SK-N-SH (cell line): ENCODE data around the gene ZNF365. TPM values are rescaled to one million over a fixed set of nuclear protein-coding genes. Genes with fewer than 3 reads are reported as not detected.

Experiments used
- CTCF ChIA-PET: fragments of 300-600, 350-600 bp; formaldehyde crosslinking; extraction: SDS; loops from one replicate; lab custom pipeline; 2021; lab: Yijun Ruan, JAX
- POLR2A ChIA-PET: fragments of 350-600 bp; sonication (Branson Sonifier 250); formaldehyde crosslinking; extraction: SDS; loops from one replicate; lab custom pipeline; 2020; ENCODE audit warnings: antibody characterized with exemption, inconsistent platforms; lab: Yijun Ruan, JAX
- DNase-seq: peaks from one replicate; pipeline ENCODE4 v3.0.0; 2012
- H2AFZ ChIP-seq: fragments of 200-600 bp; sonication (generic); 2 replicates; pipeline ENCODE4 v1.8.1; 2016; ENCODE audit warnings: antibody characterized with exemption, mild to moderate bottlenecking, low read depth
- H3F3A ChIP-seq: fragments of 200-600 bp; sonication (generic); replicated peaks from 2 replicates; pipeline ENCODE3; 2016; ENCODE audit warnings: antibody characterized with exemption, mild to moderate bottlenecking; ENCODE audit not compliant: insufficient read depth
- H3K27ac ChIP-seq, 2 experiments: fragments of 200-500 bp in 1 of 2; fragments of 200-600 bp in 1 of 2; sonication (Bioruptor generic) in 1 of 2; sonication (generic), shearing (Covaris generic) in 1 of 2; 2 replicates each; pipeline versions ENCODE4 v1.5.1 to v1.6.1; 2014 to 2016; ENCODE audit warnings: low read depth in 2 of 2, inconsistent platforms in 1 of 2, low read length in 1 of 2, mild to moderate bottlenecking in 1 of 2, mixed read lengths in 1 of 2
- H3K27me3 ChIP-seq: fragments of 200-600 bp; sonication (generic), shearing (Covaris generic); 2 replicates; pipeline ENCODE4 v1.6.1; 2016; ENCODE audit warnings: mixed run types; ENCODE audit not compliant: insufficient read depth
- H3K36me3 ChIP-seq, 2 experiments: fragments of 200-500 bp in 1 of 2; fragments of 200-600 bp in 1 of 2; sonication (Bioruptor generic) in 1 of 2; sonication (generic) in 1 of 2; replicated peaks in 1 of 2; 2 replicates each; pipeline versions ENCODE3 to v1.5.1; 2014 to 2016; ENCODE audit warnings: low read length in 1 of 2, mild to moderate bottlenecking in 1 of 2; ENCODE audit not compliant: insufficient read depth in 2 of 2, control insufficient read depth in 1 of 2
- H3K4me1 ChIP-seq, 2 experiments: fragments of 200-500 bp in 1 of 2; fragments of 200-600 bp in 1 of 2; sonication (Bioruptor generic) in 1 of 2; sonication (generic), shearing (Covaris generic) in 1 of 2; 2 replicates each; pipeline versions ENCODE4 v1.5.1 to v1.6.1; 2014 to 2016; ENCODE audit warnings: low read depth in 1 of 2, low read length in 1 of 2, mixed run types in 1 of 2; ENCODE audit not compliant: insufficient read depth in 2 of 2, control insufficient read depth in 1 of 2
- H3K4me2 ChIP-seq: fragments of 200-600 bp; sonication (generic), shearing (Covaris generic); 2 replicates; pipeline ENCODE4 v1.6.1; 2017; ENCODE audit warnings: mixed run types
- H3K4me3 ChIP-seq, 2 experiments: fragments of 200-500 bp in 1 of 2; fragments of 200-600 bp in 1 of 2; sonication (Bioruptor generic) in 1 of 2; sonication (generic), shearing (Covaris generic) in 1 of 2; 2 replicates each; pipeline versions ENCODE4 v1.5.1 to v1.8.1; 2014 to 2016; ENCODE audit warnings: low read depth in 2 of 2, inconsistent platforms in 1 of 2, low read length in 1 of 2, mild to moderate bottlenecking in 1 of 2, mixed read lengths in 1 of 2, moderate library complexity in 1 of 2
- H3K79me2 ChIP-seq: fragments of 200-600 bp; sonication (generic); 2 replicates; pipeline ENCODE4 v1.8.1; 2017; ENCODE audit warnings: mild to moderate bottlenecking; ENCODE audit not compliant: insufficient read depth
- H3K9ac ChIP-seq: fragments of 200-600 bp; sonication (generic); 2 replicates; pipeline ENCODE4 v1.6.1; 2017; ENCODE audit warnings: mixed run types
- H3K9me2 ChIP-seq: fragments of 200-600 bp; sonication (generic); 2 replicates; pipeline ENCODE4 v1.6.1; 2017; ENCODE audit warnings: mixed run types
- H3K9me3 ChIP-seq: fragments of 200-600 bp; sonication (generic); 2 replicates; pipeline ENCODE4 v1.6.1; 2017; ENCODE audit warnings: mixed run types, mild to moderate bottlenecking, moderate library complexity
- H4K20me1 ChIP-seq: fragments of 200-600 bp; sonication (generic); 2 replicates; pipeline ENCODE4 v1.6.1; 2017; ENCODE audit warnings: mild to moderate bottlenecking, mixed run types; ENCODE audit not compliant: insufficient read depth
- CHD2 ChIP-seq: fragments of 150-350 bp; IDR thresholded peaks from 2 replicates; pipeline ENCODE4 v1.6.1; 2018; ENCODE audit warnings: low read length; ENCODE audit not compliant: partially characterized antibody
- CTCF ChIP-seq: fragments of 200-600 bp; sonication (generic); IDR thresholded peaks from 2 replicates; pipeline ENCODE4 v1.6.1; 2017; ENCODE audit warnings: antibody characterized with exemption, mild to moderate bottlenecking, moderate library complexity
- EP300 ChIP-seq, 2 experiments: IDR thresholded peaks; 2 replicates each; pipeline versions ENCODE4 v1.4.0 to v1.6.1; 2012; ENCODE audit warnings: borderline replicate concordance in 1 of 2, low read depth in 1 of 2, low read length in 1 of 2
- EZH2phosphoT487 ChIP-seq: fragments of 200-600 bp; sonication (generic); IDR thresholded peaks from 2 replicates; pipeline ENCODE4 v1.6.1; 2017; ENCODE audit warnings: low read depth, mixed run types, mild to moderate bottlenecking, antibody characterized with exemption, moderate library complexity, borderline replicate concordance
- FOXJ3 ChIP-seq: sonication (generic); formaldehyde crosslinking; IDR thresholded peaks from 2 replicates; pipeline ENCODE4 v1.5.1; 2020; ENCODE audit warnings: mild to moderate bottlenecking, missing genetic modification reagents
- FOXM1 ChIP-seq: IDR thresholded peaks from 2 replicates; pipeline ENCODE4 v1.4.0; 2012; ENCODE audit warnings: low read depth, mild to moderate bottlenecking
- GABPA ChIP-seq: IDR thresholded peaks from 2 replicates; pipeline ENCODE4 v1.4.0; 2012; ENCODE audit warnings: low read depth, mild to moderate bottlenecking
- GATA2 ChIP-seq: sonication (generic); formaldehyde crosslinking; IDR thresholded peaks from 2 replicates; pipeline ENCODE4 v1.5.0; 2020; ENCODE audit warnings: mild to moderate bottlenecking, missing genetic modification reagents
- JUND ChIP-seq: IDR thresholded peaks from 2 replicates; pipeline ENCODE4 v1.4.0; 2012
- MAX ChIP-seq: IDR thresholded peaks from 2 replicates; pipeline ENCODE4 v1.4.0; 2012; ENCODE audit warnings: low read depth
- MEF2A ChIP-seq: IDR thresholded peaks from 2 replicates; pipeline ENCODE4 v1.4.0; 2012; ENCODE audit warnings: low read depth, borderline replicate concordance
- MXI1 ChIP-seq: IDR thresholded peaks from 2 replicates; pipeline ENCODE4 v1.6.1; 2012; ENCODE audit warnings: mild to moderate bottlenecking, low read depth, low read length, improper control_type of control experiment
- NFIC ChIP-seq: IDR thresholded peaks from 2 replicates; pipeline ENCODE4 v1.4.0; 2012; ENCODE audit warnings: borderline replicate concordance
- NRF1 ChIP-seq: IDR thresholded peaks from 2 replicates; pipeline ENCODE4 v1.6.1; 2012; ENCODE audit warnings: low read depth, mild to moderate bottlenecking, low read length
- RCOR1 ChIP-seq: fragments of 150-350 bp; IDR thresholded peaks from 2 replicates; pipeline ENCODE4 v1.6.1; 2017; ENCODE audit warnings: antibody characterized with exemption, low read length
- REST ChIP-seq: IDR thresholded peaks from 2 replicates; pipeline ENCODE4 v1.6.1; 2012; ENCODE audit warnings: mild to moderate bottlenecking, low read depth, low read length, moderate library complexity
- SIN3A ChIP-seq: IDR thresholded peaks from 2 replicates; pipeline ENCODE4 v1.6.1; 2012; ENCODE audit warnings: low read depth, mild to moderate bottlenecking, low read length, moderate library complexity, borderline replicate concordance
- USF2 ChIP-seq: fragments of 150-350 bp; IDR thresholded peaks from 2 replicates; pipeline ENCODE4 v1.6.1; 2017; ENCODE audit warnings: antibody characterized with exemption, low read length, low read depth, borderline replicate concordance
- YY1 ChIP-seq: IDR thresholded peaks from 2 replicates; pipeline ENCODE4 v1.4.0; 2012; ENCODE audit warnings: low read depth, mild to moderate bottlenecking
- WGBS: methylation state at CpG from one replicate; pipeline ENCODE4 v1.1.6; 2017; ENCODE audit warnings: low lambda C conversion rate; 5-methylcytosine and 5-hydroxymethylcytosine counted together
- polyA plus RNA-seq, 3 experiments: library from polyadenylated mRNA; depleted of rRNA; stranded (reverse); fragments of >200 nt; gene quantifications; 2 replicates each; pipeline ENCODE4 v1.2.3, GENCODE V29; 2012
- TF ChIP-seq, protein P1 (sequence below): fragments of 150-350 bp; IDR thresholded peaks from 2 replicates; pipeline ENCODE4 v1.6.1; 2016; ENCODE audit warnings: mild to moderate bottlenecking, low read depth, low read length

The ZNF365 gene
- polyA plus RNA-seq, 1 of the 3 experiments (the other 2 are of a cell fraction), result 4.5 TPM

DNA sequence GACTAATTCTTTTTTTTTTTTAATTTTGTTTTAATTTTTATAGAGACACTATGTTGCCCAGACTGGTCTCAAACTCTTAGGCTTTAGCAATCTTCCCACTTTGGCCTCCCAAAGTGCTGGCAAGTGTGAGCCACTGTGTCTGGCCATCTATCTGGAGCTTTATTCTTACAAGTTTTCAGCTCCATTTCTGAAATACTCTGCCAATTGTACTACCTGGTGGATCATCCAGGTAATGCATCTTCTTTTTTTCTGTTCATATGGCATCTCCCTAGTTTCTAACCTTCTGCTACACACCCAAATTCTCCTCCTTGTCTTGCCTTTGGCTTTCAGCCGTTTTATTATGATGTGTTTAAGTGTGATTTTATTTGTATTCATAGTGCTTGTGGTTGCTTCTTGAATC is 40.2 kb downstream of the ZNF365 start:
- no peak overlapping the region for H3K27ac ChIP-seq
- no peak for DNase-seq
- H3K79me2 ChIP-seq, result no peaks in the 10 kb centered on the region
- no peak overlapping the region for H3K4me2 ChIP-seq
- CTCF ChIA-PET, result interaction anchor here (0.7 kb wide), 1 partner anchor 50 kb away, joined by 3 read pairs; no protein-coding TSS in a partner anchor
- TF ChIP-seq JUND (no peak), CTCF (peak; percentile 28), GABPA (no peak)
- TF ChIP-seq, all 33 proteins: peak for 1
- no peaks in the 10 kb centered on the region for H4K20me1 ChIP-seq
- no peaks in the 10 kb centered on the region for H3K27me3 ChIP-seq
- no peaks in the 10 kb centered on the region for H3K9me2 ChIP-seq
- no peak overlapping the region for H3K9ac ChIP-seq
- WGBS, result 25% methylated on average over 1 of the region's 1 CpG
- no peaks in the 10 kb centered on the region for H3F3A ChIP-seq
- H3K9me3 ChIP-seq, result no peaks in the 10 kb centered on the region; the same call in 1 of the 2 replicates
- no peak overlapping the region for H2AFZ ChIP-seq
- no peaks in the 10 kb centered on the region for H3K4me1 ChIP-seq
- no peak overlapping the region for H3K4me3 ChIP-seq
- POLR2A ChIA-PET, result no interaction called here
- H3K36me3 ChIP-seq, result peaks cover 0 to 4% of the 10 kb centered on the region in 2 experiments

DNA sequence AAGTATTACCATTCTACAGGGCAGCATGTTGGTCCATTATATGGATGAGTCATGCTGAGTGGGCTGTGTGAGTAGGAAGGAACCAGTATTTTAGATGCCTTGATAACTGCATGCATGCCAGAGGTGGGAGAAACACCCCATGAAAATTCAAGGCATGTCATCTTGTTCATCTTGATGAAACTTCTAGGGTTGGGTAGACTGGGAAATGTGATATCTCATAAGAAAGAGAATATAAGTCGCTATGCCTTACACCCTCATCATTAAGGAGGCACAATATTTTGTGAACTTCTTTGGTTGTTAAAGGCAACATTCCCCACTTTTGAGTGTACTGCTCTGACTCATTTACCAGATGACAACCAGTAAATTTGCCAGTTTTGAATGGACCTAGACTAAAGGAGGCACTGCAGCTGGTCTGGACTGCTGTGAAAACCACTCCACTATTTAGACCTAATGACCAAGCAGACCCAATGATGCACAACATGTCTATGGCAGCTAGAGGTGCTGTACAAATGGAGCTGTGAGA is 48.0 kb downstream of the ZNF365 start:
- Histone ChIP-seq H3K9me2 (no peaks in the 10 kb centered on the region), H3K36me3 (no peaks in the 10 kb centered on the region), H3K27ac (peak overlapping the region in 1 of 2 experiments; percentile 78; a peak in 3 of 4 replicates), H3K4me3 (no peak overlapping the region), H3K4me2 (peak overlapping the region; percentile 16; the same call in 1 of the 2 replicates), H3K9ac (no peak overlapping the region), H3K4me1 (peaks cover 0 to 18% of the 10 kb centered on the region in 2 experiments; a peak in 1 of 4 replicates), H3F3A (peaks cover 23% of the 10 kb centered on the region), H3K9me3 (no peaks in the 10 kb centered on the region), H3K79me2 (no peaks in the 10 kb centered on the region), H4K20me1 (no peaks in the 10 kb centered on the region), H2AFZ (no peak overlapping the region), H3K27me3 (no peaks in the 10 kb centered on the region)
- POLR2A ChIA-PET, result no interaction called here
- WGBS, result 6% methylated on average over 1 of the region's 1 CpG
- no peak for DNase-seq
- CTCF ChIA-PET, result interaction anchor here (2.6 kb wide), 1 partner anchor 157 kb away, joined by 13 read pairs; no protein-coding TSS in a partner anchor
- no peak for TF ChIP-seq CHD2
- TF ChIP-seq RCOR1, result no peak
- TF ChIP-seq NFIC, result peak; percentile 59; the same call in 1 of the 2 replicates
- TF ChIP-seq FOXJ3 (CRISPR knock-in tag), result no peak
- TF ChIP-seq GATA2 (CRISPR knock-in tag), result no peak
- peak in 1 of 2 experiments; percentile 78; a peak in 2 of 4 replicates for TF ChIP-seq EP300 (IDR thresholded peaks at IDR 0.05; ENCODE audit: borderline replicate concordance in 1 of 2, low read depth in 1 of 2, low read length in 1 of 2)
- no peak for TF ChIP-seq REST
- peak; percentile 64; the same call in 1 of the 2 replicates for TF ChIP-seq FOXM1
- no peak for TF ChIP-seq NRF1
- TF ChIP-seq USF2, result no peak
- TF ChIP-seq YY1, result no peak
- no peak for TF ChIP-seq MEF2A
- TF ChIP-seq, protein P1, sequence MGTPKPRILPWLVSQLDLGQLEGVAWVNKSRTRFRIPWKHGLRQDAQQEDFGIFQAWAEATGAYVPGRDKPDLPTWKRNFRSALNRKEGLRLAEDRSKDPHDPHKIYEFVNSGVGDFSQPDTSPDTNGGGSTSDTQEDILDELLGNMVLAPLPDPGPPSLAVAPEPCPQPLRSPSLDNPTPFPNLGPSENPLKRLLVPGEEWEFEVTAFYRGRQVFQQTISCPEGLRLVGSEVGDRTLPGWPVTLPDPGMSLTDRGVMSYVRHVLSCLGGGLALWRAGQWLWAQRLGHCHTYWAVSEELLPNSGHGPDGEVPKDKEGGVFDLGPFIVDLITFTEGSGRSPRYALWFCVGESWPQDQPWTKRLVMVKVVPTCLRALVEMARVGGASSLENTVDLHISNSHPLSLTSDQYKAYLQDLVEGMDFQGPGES, result no peak
- no peak for TF ChIP-seq EZH2phosphoT487
- TF ChIP-seq SIN3A, result no peak
- TF ChIP-seq MAX, result peak; percentile 26; the same call in 1 of the 2 replicates
- TF ChIP-seq MXI1, result no peak
